AG09309 (cell line): ENCODE results near the gene RPUSD3.

ENCODE experiments used
- DNase-seq: peaks from one replicate; pipeline ENCODE4 v3.0.0-alpha.2; 2010; ENCODE audit warnings: low read depth
- H3K4me3 ChIP-seq: 2 replicates; pipeline ENCODE4 v1.5.1; 2011; ENCODE audit warnings: mild to moderate bottlenecking, low read depth, low read length, moderate library complexity; ENCODE audit not compliant: control insufficient read depth
- TF ChIP-seq, protein P1 (sequence below): IDR thresholded peaks from 2 replicates; pipeline ENCODE4 v1.5.1; 2011; ENCODE audit warnings: mild to moderate bottlenecking, low read depth, low read length, inconsistent platforms; ENCODE audit not compliant: insufficient read depth, control insufficient read depth; ENCODE audit errors: missing control alignments

Gene RPUSD3

GRCh38 chr3:9808345-9809037, 35.3 kb downstream of the RPUSD3 start:
- TF ChIP-seq, protein P1, sequence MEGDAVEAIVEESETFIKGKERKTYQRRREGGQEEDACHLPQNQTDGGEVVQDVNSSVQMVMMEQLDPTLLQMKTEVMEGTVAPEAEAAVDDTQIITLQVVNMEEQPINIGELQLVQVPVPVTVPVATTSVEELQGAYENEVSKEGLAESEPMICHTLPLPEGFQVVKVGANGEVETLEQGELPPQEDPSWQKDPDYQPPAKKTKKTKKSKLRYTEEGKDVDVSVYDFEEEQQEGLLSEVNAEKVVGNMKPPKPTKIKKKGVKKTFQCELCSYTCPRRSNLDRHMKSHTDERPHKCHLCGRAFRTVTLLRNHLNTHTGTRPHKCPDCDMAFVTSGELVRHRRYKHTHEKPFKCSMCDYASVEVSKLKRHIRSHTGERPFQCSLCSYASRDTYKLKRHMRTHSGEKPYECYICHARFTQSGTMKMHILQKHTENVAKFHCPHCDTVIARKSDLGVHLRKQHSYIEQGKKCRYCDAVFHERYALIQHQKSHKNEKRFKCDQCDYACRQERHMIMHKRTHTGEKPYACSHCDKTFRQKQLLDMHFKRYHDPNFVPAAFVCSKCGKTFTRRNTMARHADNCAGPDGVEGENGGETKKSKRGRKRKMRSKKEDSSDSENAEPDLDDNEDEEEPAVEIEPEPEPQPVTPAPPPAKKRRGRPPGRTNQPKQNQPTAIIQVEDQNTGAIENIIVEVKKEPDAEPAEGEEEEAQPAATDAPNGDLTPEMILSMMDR = peak; percentile 31
- no peak for DNase-seq
- H3K4me3 ChIP-seq = no peak overlapping the region

DNA sequence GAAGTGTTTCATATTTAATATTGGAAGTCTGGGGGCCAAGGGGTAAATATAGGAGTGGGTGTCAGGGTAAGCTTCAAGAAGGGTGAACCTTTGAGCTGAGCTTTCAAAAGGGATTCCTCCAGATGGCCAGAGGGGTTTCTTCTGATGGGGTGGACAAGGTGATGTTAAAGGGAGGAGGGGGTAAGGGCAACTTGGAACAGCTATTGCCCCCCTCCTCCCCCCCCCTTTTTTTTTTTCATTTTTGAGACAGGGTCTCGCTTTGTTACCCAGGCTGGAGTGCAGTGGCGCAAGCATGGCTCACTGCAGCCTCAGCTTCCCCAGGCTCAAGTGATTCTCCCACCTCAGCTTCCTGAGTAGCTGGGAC, 35.8 kb downstream of the RPUSD3 start:
- DNase-seq = no peak
- TF ChIP-seq, protein P1 = no peak
- no peak overlapping the region for H3K4me3 ChIP-seq

- no peak for DNase-seq
- no peak overlapping the region for H3K4me3 ChIP-seq
- TF ChIP-seq, protein P1 = no peak
Measured at GRCh38 chr3:9806688-9807589, 36.9 kb downstream of the RPUSD3 start.

DNA sequence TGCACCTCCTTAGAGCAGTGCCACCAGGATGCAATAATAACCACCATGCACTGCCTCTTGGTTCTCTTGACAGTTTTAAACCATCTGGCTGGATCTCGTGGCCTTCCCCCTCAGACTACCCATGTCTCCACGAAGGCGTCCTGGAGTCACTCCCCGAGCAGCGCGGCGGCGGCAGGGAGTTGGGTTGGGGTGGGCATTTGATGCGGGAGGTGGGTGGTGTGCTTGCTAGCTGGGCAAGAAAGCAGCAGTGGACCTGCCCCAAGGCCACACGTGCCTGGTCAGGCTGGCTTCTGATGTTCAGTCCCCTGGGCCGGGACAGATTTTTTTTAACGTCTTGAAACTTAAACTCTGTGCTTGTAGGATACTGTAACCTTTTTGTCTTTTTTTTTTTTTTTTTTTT, 37.7 kb downstream of the RPUSD3 start:
- TF ChIP-seq, protein P1 = no peak
- no peak overlapping the region for H3K4me3 ChIP-seq
- no peak for DNase-seq

DNA sequence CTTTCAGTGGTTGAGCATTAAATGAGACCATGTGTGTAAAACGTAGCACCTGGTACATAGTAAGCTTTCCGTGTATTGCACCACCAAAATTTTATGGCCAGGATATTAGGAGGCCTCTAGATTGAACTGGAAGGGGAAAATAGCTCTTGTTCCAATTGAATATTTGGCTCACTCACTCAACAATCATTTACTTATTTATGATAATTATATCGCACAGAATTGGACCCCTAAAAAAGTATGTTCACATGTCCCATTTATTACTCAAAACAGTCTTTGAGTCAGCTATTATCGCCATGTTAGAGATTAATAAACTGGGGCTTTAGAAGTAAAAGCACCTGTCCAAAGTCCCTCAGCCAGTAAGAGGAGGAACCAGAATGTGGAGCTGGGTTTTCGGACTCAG, 38.8 kb downstream of the RPUSD3 start:
- H3K4me3 ChIP-seq = no peak overlapping the region
- TF ChIP-seq, protein P1 = no peak
- no peak for DNase-seq

GRCh38 chr3:9803494-9803893, 40.3 kb downstream of the RPUSD3 start:
- no peak for DNase-seq
- TF ChIP-seq, protein P1 = no peak
- no peak overlapping the region for H3K4me3 ChIP-seq
